Aorta (tissue), 5 donors: ENCODE results near the gene CABP4. TPM values are rescaled to one million over a fixed set of nuclear protein-coding genes. Genes with fewer than 3 reads are reported as not detected.
A peak's percentile ranks its signal among the peaks of the same experiment; 100 is the strongest.

ENCODE experiments used
- ATAC-seq: fragments of 200-7000 bp; cut with Tn5 transposase; one replicate; pipeline ENCODE4 v1.9.1; 2022; ENCODE audit warnings: moderate library complexity; ENCODE audit not compliant: low FRiP score
- DNase-seq, 2 donors: peaks; one replicate each; pipeline ENCODE4 v3.0.0-alpha.2; 2020
- H3K27ac ChIP-seq, 2 donors: one replicate each; pipeline ENCODE4 v1.5.1; 2013; ENCODE audit warnings: low read length in 2 of 2, mild to moderate bottlenecking in 2 of 2, moderate library complexity in 2 of 2, control low read depth in 1 of 2, inconsistent platforms in 1 of 2, low read depth in 1 of 2
- H3K27me3 ChIP-seq, 2 donors: one replicate each; pipeline ENCODE4 v1.6.1; 2013; ENCODE audit warnings: control low read depth in 1 of 2, low read length in 1 of 2, mild to moderate bottlenecking in 1 of 2, moderate library complexity in 1 of 2; ENCODE audit not compliant: insufficient read depth in 2 of 2, control insufficient read depth in 1 of 2
- H3K36me3 ChIP-seq, 2 donors: one replicate each; pipeline ENCODE4 v1.6.1; 2013; ENCODE audit warnings: control low read depth in 1 of 2, low read length in 1 of 2, mild to moderate bottlenecking in 1 of 2; ENCODE audit not compliant: insufficient read depth in 2 of 2, control insufficient read depth in 1 of 2
- H3K4me1 ChIP-seq, 2 donors: one replicate each; pipeline ENCODE4 v1.6.1; 2013; ENCODE audit warnings: low read length in 2 of 2, control low read depth in 1 of 2, mild to moderate bottlenecking in 1 of 2, moderate library complexity in 1 of 2; ENCODE audit not compliant: insufficient read depth in 2 of 2, control insufficient read depth in 1 of 2
- H3K4me3 ChIP-seq, 2 donors: one replicate each; pipeline ENCODE4 v1.5.1; 2013; ENCODE audit warnings: low read length in 2 of 2, control low read depth in 1 of 2, mild to moderate bottlenecking in 1 of 2
- H3K9me3 ChIP-seq: one replicate; pipeline ENCODE4 v1.6.1; 2013; ENCODE audit warnings: mild to moderate bottlenecking, low read length; ENCODE audit not compliant: control insufficient read depth
- WGBS, 2 donors: extraction: QIAGEN DNeasy Blood & Tissue Kit; methylation state at CpG; one replicate each; pipeline ENCODE4 v1.1.7; 2013; 5-methylcytosine and 5-hydroxymethylcytosine counted together
- intact Hi-C, 2 donors: fragments of 100-400 bp; cut with DNase I; formaldehyde crosslinking; loops; one replicate each; pipeline versions ENCODE4 v1.14.2 to v1.15.0; 2022
- polyA plus RNA-seq, 2 donors: library from polyadenylated mRNA; stranded (reverse); fragments of 200-250 nt; gene quantifications; one replicate each; pipeline ENCODE4 v1.2.3, GENCODE V29; 2013
- total RNA-seq, 2 donors: library from RNA; stranded (reverse); fragmentation: NEBNext Ultra II Directional; extraction: Animal tissue kit (Norgen Biotek cat#: 25700); gene quantifications; one replicate each; pipeline ENCODE4 v1.2.1, GENCODE V29; 2021
- donor health status: healthy with polysubstance abuse.
- donor health status: Bipolar disorder and iron deficiency.
- donor health status: DM: no; HTN: no; CAD: no.
- donor health status: DM: no; HTN: no; CAD: no.
- donor health status: DM: yes; HTN: yes; CAD: no.

CABP4 gene
- total and polyA plus RNA-seq, 4 donors: 0.33 to 3.9 (median 2.4) TPM

DNA sequence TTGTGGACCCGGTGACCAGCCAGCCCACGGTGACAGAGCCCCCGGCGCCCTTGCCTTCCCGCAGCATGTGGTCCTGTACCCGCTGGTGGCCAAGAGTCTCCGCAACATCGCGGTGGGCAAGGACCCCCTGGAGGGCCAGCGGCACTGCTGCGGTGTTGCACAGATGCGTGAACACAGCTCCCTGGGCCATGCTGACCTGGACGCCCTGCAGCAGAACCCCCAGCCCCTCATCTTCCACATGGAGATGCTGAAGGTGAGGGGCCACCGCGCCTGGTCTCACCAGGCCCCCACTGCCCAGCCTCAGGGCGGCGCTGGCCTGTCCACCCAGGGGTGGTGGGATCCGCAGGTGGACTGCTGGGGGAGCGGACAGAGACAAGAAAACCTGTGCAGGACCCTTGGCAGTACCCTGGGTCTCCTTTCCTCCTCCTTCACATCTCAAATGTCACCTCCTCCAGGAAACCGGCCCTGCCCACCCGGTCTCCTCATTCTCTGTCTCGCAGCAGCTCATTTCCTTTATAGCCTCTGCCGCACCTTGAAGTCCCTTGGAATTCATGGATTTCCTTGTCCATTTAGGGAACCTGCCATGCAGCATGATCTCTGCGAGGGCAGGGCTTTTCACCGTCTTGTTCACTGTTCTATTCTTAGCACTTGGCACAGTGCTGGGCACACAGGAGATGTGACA lies 34.2 kb downstream of the CABP4 start:
- H3K27me3 ChIP-seq: no peaks in the 10 kb centered on the region
- DNase-seq (peak; percentile 36 to 75), ATAC-seq (no peak)
- H3K27ac ChIP-seq: no peak overlapping the region
- no peaks in the 10 kb centered on the region for H3K36me3 ChIP-seq
- H3K9me3 ChIP-seq: no peaks in the 10 kb centered on the region
- no peak overlapping the region for H3K4me3 ChIP-seq
- H3K4me1 ChIP-seq: no peaks in the 10 kb centered on the region
- 80 to 81% methylated on average over 24 to 25 of the region's 25 CpGs for WGBS, 2 donors
- intact Hi-C loops: no loop called here

GRCh38 chr11:67489885-67490726 lies 35.0 kb downstream of the CABP4 start:
- WGBS, 2 donors: 82% methylated on average over 23 of the region's 23 CpGs
- ATAC-seq: no peak
- Histone ChIP-seq H3K4me3 (no peak overlapping the region), H3K27me3 (no peaks in the 10 kb centered on the region), H3K4me1 (no peaks in the 10 kb centered on the region), H3K36me3 (no peaks in the 10 kb centered on the region), H3K27ac (no peak overlapping the region), H3K9me3 (no peaks in the 10 kb centered on the region)
- peak in 1 of 2 donors; percentile 43 for DNase-seq
- intact Hi-C loops: no loop called here

DNA sequence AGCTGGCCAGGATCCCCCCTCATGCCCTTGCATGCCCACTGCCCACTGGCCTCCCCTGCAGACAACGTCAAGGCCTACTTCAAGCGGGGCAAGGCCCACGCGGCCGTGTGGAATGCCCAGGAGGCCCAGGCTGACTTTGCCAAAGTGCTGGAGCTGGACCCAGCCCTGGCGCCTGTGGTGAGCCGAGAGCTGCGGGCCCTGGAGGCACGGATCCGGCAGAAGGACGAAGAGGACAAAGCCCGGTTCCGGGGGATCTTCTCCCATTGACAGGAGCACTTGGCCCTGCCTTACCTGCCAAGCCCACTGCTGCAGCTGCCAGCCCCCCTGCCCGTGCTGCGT lies 35.5 kb downstream of the CABP4 start:
- Histone ChIP-seq H3K4me1 (no peaks in the 10 kb centered on the region), H3K27ac (no peak overlapping the region), H3K4me3 (no peak overlapping the region), H3K9me3 (no peaks in the 10 kb centered on the region), H3K27me3 (no peaks in the 10 kb centered on the region), H3K36me3 (no peaks in the 10 kb centered on the region)
- ATAC-seq (no peak), DNase-seq (no peak)
- WGBS, 2 donors: 56 to 58% methylated on average over 15 of the region's 15 CpGs
- intact Hi-C loops: no loop called here

DNA sequence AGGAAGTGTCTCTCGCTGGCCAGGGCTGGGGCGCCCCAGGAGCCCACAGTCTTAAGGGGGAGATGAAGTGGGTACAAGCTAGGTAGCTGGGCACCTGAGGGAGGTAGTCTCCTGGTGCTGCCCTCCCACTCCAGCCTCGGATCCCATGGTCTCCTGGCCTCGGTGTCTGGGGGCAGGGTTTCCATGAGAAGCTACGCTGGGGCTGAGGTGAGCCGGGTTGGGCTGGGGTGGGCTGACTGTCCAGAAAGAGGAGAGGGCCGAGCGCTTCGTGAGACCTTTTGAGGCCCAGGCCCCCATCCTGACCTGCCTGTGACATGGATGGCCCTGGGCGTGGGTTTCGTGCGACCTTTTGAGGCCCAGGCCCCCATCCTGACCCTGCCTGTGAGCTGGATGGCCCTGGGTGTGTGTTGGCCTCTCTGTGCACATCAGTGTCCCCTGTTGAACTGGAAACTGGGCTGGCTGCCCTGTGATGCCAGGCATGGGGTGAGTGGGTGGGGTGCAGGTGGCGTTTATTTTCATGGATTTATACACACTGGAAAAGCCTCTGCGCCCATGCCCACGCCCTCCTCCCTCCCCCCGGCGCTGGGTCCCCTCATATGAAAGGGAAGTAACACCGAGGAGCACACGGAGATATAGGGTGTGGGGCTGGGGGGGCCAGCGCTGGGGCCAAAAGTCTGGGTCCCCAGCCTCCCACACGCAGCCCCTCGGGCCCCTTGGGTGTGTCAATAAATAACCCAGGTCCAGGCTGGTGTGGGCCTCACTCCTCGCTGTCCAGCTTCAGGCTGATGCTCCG lies 36.3 kb downstream of the CABP4 start:
- Histone ChIP-seq H3K36me3 (no peaks in the 10 kb centered on the region), H3K4me3 (no peak overlapping the region), H3K4me1 (no peaks in the 10 kb centered on the region), H3K27ac (no peak overlapping the region), H3K27me3 (no peaks in the 10 kb centered on the region), H3K9me3 (no peaks in the 10 kb centered on the region)
- intact Hi-C loops: no loop called here
- no peak for DNase-seq
- no peak for ATAC-seq
- 74 to 80% methylated on average over 24 of the region's 24 CpGs for WGBS, 2 donors

DNA sequence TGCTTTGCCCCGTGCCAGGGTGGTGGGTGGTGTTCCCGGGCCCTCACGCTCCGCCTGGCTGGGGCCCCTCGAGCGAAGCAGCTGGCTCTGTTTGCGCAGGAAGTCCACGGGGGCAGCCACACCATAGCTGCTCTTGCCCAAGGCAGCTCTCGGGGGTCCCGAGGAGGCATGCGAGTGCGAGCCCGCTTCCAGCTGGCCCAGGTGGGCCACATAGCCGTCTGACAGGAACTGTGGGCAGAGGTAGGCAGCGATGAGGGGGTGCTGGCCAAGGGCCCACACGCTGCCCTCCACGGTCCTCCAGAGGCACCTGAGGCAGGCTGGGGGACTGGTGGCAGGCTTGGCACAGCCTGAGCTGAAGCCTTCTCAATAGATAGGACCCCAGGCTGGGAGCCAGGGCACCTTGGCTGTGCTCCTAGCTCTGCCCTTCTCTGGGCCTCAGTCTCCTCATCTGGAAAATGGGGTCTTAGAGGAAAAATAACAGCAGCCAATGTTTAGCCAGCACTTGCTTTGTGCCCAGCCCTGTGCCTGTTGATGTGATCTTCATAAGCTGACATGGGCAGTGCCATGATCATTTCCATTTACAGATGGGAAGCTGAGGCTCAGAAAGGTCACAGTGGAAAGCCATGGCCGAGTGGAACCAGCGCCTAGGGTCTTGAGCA lies 37.0 kb downstream of the CABP4 start:
- Histone ChIP-seq H3K4me1 (no peaks in the 10 kb centered on the region), H3K4me3 (no peak overlapping the region), H3K9me3 (no peaks in the 10 kb centered on the region), H3K27ac (no peak overlapping the region), H3K27me3 (no peaks in the 10 kb centered on the region), H3K36me3 (no peaks in the 10 kb centered on the region)
- DNase-seq (no peak), ATAC-seq (no peak)
- 73 to 79% methylated on average over 19 of the region's 19 CpGs for WGBS, 2 donors
- intact Hi-C loops: no loop called here

GRCh38 chr11:67492801-67493547 lies 37.8 kb downstream of the CABP4 start:
- H3K27me3 ChIP-seq: no peaks in the 10 kb centered on the region
- H3K9me3 ChIP-seq: no peaks in the 10 kb centered on the region
- 81 to 84% methylated on average over 44 to 46 of the region's 46 CpGs for WGBS, 2 donors
- no peaks in the 10 kb centered on the region for H3K36me3 ChIP-seq
- no peaks in the 10 kb centered on the region for H3K4me1 ChIP-seq
- no peak overlapping the region for H3K4me3 ChIP-seq
- no peak for ATAC-seq
- no peak overlapping the region for H3K27ac ChIP-seq
- intact Hi-C loops: no loop called here
- peak in 1 of 2 donors; percentile 77 for DNase-seq

- Histone ChIP-seq H3K27me3 (no peaks in the 10 kb centered on the region), H3K27ac (no peak overlapping the region), H3K36me3 (peaks cover 0 to 2% of the 10 kb centered on the region in 2 donors), H3K9me3 (no peaks in the 10 kb centered on the region), H3K4me1 (no peaks in the 10 kb centered on the region), H3K4me3 (no peak overlapping the region)
- intact Hi-C loops: no loop called here
- DNase-seq (no peak), ATAC-seq (no peak)
- WGBS, 2 donors: 95 to 97% methylated on average over 65 of the region's 65 CpGs
Observed at GRCh38 chr11:67493548-67494370, 38.6 kb downstream of the CABP4 start.
